A549 (cell line): ENCODE data around the gene NALCN. TPM values are rescaled to one million over a fixed set of nuclear protein-coding genes. Genes with fewer than 3 reads are reported as not detected.

Source experiments
- ATAC-seq, 2 experiments: fragments of 200-7000 bp in 1 of 2; fragments of >200 bp in 1 of 2; cut with Nextera tagmentation in 1 of 2; cut with Tn5 transposase in 1 of 2; 3 replicates each; pipeline versions ENCODE4 v1.8.0 to v1.9.1; 2018 to 2020; ENCODE audit warnings: mild to moderate bottlenecking in 1 of 2, moderate library complexity in 1 of 2
- CTCF ChIA-PET: fragments of 300-600 bp; sonication (Branson Sonifier 250); formaldehyde crosslinking; extraction: SDS; loops from one replicate; lab custom pipeline; 2021; ENCODE audit warnings: antibody characterized with exemption, inconsistent platforms; lab: Yijun Ruan, JAX
- POLR2A ChIA-PET: fragments of 350-600 bp; formaldehyde crosslinking; extraction: SDS; loops from one replicate; lab custom pipeline; 2021; ENCODE audit warnings: antibody characterized with exemption, inconsistent platforms; lab: Yijun Ruan, JAX
- DNase-seq, 2 experiments: peaks; one replicate each; pipeline versions ENCODE4 v3.0.0 to v3.0.0-alpha.2; 2011 to 2016; ENCODE audit warnings: low read depth in 1 of 2, low spot score in 1 of 2
- FAIRE-seq: peaks from 2 replicates; lab custom pipeline; 2011; peaks lifted over from hg19 to GRCh38; lab: Jason Lieb, UNC
- H3K27ac ChIP-seq, 2 experiments: fragments of >200 bp; sonication (Bioruptor Twin); formaldehyde crosslinking; 3 replicates each; pipeline ENCODE4 v1.5.1; 2016 to 2017
- H3K4me1 ChIP-seq: fragments of >200 bp; sonication (Bioruptor Twin); formaldehyde crosslinking; 3 replicates; pipeline ENCODE4 v1.6.1; 2016
- H3K4me2 ChIP-seq: fragments of >200 bp; sonication (Bioruptor Twin); formaldehyde crosslinking; 3 replicates; pipeline ENCODE4 v1.6.1; 2016
- H3K4me3 ChIP-seq: fragments of >200 bp; sonication (Bioruptor Twin); formaldehyde crosslinking; 3 replicates; pipeline ENCODE4 v1.5.1; 2016
- H3K9me3 ChIP-seq: fragments of >200 bp; sonication (Bioruptor Twin); formaldehyde crosslinking; 3 replicates; pipeline ENCODE4 v1.6.1; 2016
- BHLHE40 ChIP-seq: IDR thresholded peaks from 2 replicates; pipeline ENCODE4 v1.6.1; 2012; ENCODE audit warnings: low read depth, low read length, inconsistent platforms
- CHD4 ChIP-seq: fragments of 200-600 bp; sonication (generic); IDR thresholded peaks from 2 replicates; pipeline ENCODE4 v1.6.1; 2016; ENCODE audit warnings: antibody characterized with exemption, mild to moderate bottlenecking, borderline replicate concordance
- EHF ChIP-seq: fragments of 250-450 bp; sonication (Bioruptor Pico); IDR thresholded peaks from 2 replicates; pipeline ENCODE4 v1.5.0; 2020; ENCODE audit warnings: mild to moderate bottlenecking
- EHMT2 ChIP-seq: fragments of 200-600 bp; sonication (generic); IDR thresholded peaks from 2 replicates; pipeline ENCODE4 v1.6.1; 2016; ENCODE audit warnings: antibody characterized with exemption, low read depth, mild to moderate bottlenecking, moderate library complexity
- FOSL2 ChIP-seq, 2 experiments: fragments of 450-650 bp in 1 of 2; fragments of >200 bp in 1 of 2; sonication (Bioruptor Twin) in 1 of 2; formaldehyde crosslinking; IDR thresholded peaks; 2 replicates each; pipeline versions ENCODE4 v1.5.0 to v1.6.1; 2016 to 2020; ENCODE audit warnings: mild to moderate bottlenecking in 1 of 2, moderate library complexity in 1 of 2
- GATA3 ChIP-seq: IDR thresholded peaks from 2 replicates; pipeline ENCODE4 v1.6.1; 2012; ENCODE audit warnings: borderline replicate concordance
- HOXA7 ChIP-seq: fragments of 250-450 bp; sonication (Bioruptor Pico); IDR thresholded peaks from 2 replicates; pipeline ENCODE4 v1.5.0; 2020; ENCODE audit warnings: mild to moderate bottlenecking, moderate library complexity
- MAZ ChIP-seq: fragments of 150-350 bp; IDR thresholded peaks from 2 replicates; pipeline ENCODE4 v1.6.1; 2014; ENCODE audit warnings: antibody characterized with exemption, low read depth, low read length, borderline replicate concordance
- MYC ChIP-seq: IDR thresholded peaks from 2 replicates; pipeline ENCODE4 v1.6.1; 2012; ENCODE audit warnings: mild to moderate bottlenecking, inconsistent platforms, low read length, improper control_type of control experiment, borderline replicate concordance
- NR3C1 ChIP-seq: fragments of >200 bp; sonication (Bioruptor Twin); formaldehyde crosslinking; IDR thresholded peaks from 3 replicates; pipeline ENCODE4 v1.6.1; 2017
- PHF8 ChIP-seq: fragments of 200-600 bp; sonication (generic); IDR thresholded peaks from 2 replicates; pipeline ENCODE4 v1.6.1; 2016; ENCODE audit warnings: low read depth, mild to moderate bottlenecking, antibody characterized with exemption, moderate library complexity, borderline replicate concordance
- POLR2A ChIP-seq: IDR thresholded peaks from 2 replicates; pipeline ENCODE4 v1.6.1; 2012; ENCODE audit warnings: mild to moderate bottlenecking, low read length
- RAD21 ChIP-seq, 2 experiments: fragments of >200 bp in 1 of 2; sonication (Bioruptor Twin) in 1 of 2; formaldehyde crosslinking in 1 of 2; IDR thresholded peaks in 1 of 2; conservative IDR thresholded peaks in 1 of 2; 2 replicates in 1 of 2; 3 replicates in 1 of 2; pipeline ENCODE4 v1.6.1; 2012 to 2018; ENCODE audit warnings: inconsistent platforms in 1 of 2
- RCOR1 ChIP-seq: fragments of 150-350 bp; IDR thresholded peaks from 2 replicates; pipeline ENCODE4 v1.6.1; 2014; ENCODE audit warnings: antibody characterized with exemption, low read length, low read depth
- TFCP2L1 ChIP-seq: fragments of 250-450 bp; sonication (Bioruptor Pico); IDR thresholded peaks from 2 replicates; pipeline ENCODE4 v1.5.0; 2021; ENCODE audit warnings: mild to moderate bottlenecking
- TP53 ChIP-seq: fragments of 250-450 bp; sonication (Bioruptor Pico); IDR thresholded peaks from 2 replicates; pipeline ENCODE4 v1.5.0; 2021; ENCODE audit warnings: mild to moderate bottlenecking, moderate library complexity
- WGBS: methylation state at CpG from one replicate; pipeline ENCODE4 v1.1.6; 2017; ENCODE audit errors: missing lambda C conversion rate; 5-methylcytosine and 5-hydroxymethylcytosine counted together
- polyA plus RNA-seq, 4 experiments: library from polyadenylated mRNA; depleted of rRNA in 3 of 4; stranded (reverse); fragments of >200 nt; fragmentation: RNase III in 1 of 4; extraction: RNeasy Plus Mini Kit Qiagen cat#74134 plus additional on column Dnase treatment in 1 of 4; gene quantifications; 2 replicates in 3 of 4; 3 replicates in 1 of 4; pipeline ENCODE4 v1.2.3, GENCODE V29; 2011 to 2017
- TF ChIP-seq, protein P1 (sequence below): fragments of 200-600 bp; sonication (generic); IDR thresholded peaks from 2 replicates; pipeline ENCODE4 v1.6.1; 2016; ENCODE audit warnings: antibody characterized with exemption, mild to moderate bottlenecking, moderate library complexity
- TF ChIP-seq, protein P2 (sequence below): fragments of 450-650 bp; IDR thresholded peaks from 2 replicates; pipeline ENCODE4 v1.6.1; 2014; ENCODE audit warnings: antibody characterized with exemption
- TF ChIP-seq, protein P3 (sequence below): fragments of 150-350 bp; IDR thresholded peaks from 2 replicates; pipeline ENCODE4 v1.6.1; 2014; ENCODE audit warnings: low read depth, mild to moderate bottlenecking, low read length
- TF ChIP-seq, protein P4 (sequence below): fragments of 250-450 bp; sonication (Bioruptor Pico); IDR thresholded peaks from 2 replicates; pipeline ENCODE4 v1.5.0; 2020; ENCODE audit warnings: low read depth, mild to moderate bottlenecking, moderate library complexity
- TF ChIP-seq, protein P5 (sequence below): fragments of >200 bp; sonication (Bioruptor Twin); formaldehyde crosslinking; IDR thresholded peaks from 3 replicates; pipeline ENCODE4 v1.6.1; 2016

NALCN gene
- polyA plus RNA-seq, 2 of the 4 experiments (the other 2 are of a cell fraction), result 1.8 to 4.9 TPM

DNA sequence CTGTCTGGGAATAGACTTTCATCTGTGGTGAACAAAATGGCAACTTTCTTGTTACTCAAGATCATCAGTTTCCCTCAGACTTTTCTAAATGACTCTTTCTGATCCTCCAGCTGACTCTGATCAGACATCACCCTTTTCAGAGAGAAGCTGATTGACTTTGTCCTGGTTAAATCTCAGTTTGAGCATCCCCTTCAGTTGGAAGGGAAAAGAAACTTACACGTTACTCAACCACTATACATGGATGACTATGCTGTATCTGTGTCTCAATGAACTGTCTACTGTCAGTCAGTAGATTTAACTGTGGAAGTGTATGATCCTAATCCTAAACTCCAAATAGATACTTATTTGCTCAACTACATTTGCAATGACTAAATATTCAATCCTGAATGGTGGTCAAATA, 118.5 kb downstream of the NALCN start:
- POLR2A ChIA-PET, result no interaction called here
- H3K9me3 ChIP-seq, result no peaks in the 10 kb centered on the region
- H3K4me2 ChIP-seq, result no peak overlapping the region
- no peak overlapping the region for H3K27ac ChIP-seq
- TF ChIP-seq TP53 (CRISPR knock-in tag) (no peak), TFCP2L1 (no peak), RAD21 (conservative IDR thresholded peaks at IDR 0.05 in 1 of 2, IDR thresholded peaks at IDR 0.05 in 1 of 2) (no peak), BHLHE40 (no peak), PHF8 (no peak), MYC (no peak), EHF (CRISPR knock-in tag) (no peak), FOSL2 (IDR thresholded peaks at IDR 0.05) (no peak), FOSL2 (CRISPR knock-in tag; IDR thresholded peaks at IDR 0.05) (no peak), CHD4 (no peak), POLR2A (no peak)
- TF ChIP-seq, protein P1, sequence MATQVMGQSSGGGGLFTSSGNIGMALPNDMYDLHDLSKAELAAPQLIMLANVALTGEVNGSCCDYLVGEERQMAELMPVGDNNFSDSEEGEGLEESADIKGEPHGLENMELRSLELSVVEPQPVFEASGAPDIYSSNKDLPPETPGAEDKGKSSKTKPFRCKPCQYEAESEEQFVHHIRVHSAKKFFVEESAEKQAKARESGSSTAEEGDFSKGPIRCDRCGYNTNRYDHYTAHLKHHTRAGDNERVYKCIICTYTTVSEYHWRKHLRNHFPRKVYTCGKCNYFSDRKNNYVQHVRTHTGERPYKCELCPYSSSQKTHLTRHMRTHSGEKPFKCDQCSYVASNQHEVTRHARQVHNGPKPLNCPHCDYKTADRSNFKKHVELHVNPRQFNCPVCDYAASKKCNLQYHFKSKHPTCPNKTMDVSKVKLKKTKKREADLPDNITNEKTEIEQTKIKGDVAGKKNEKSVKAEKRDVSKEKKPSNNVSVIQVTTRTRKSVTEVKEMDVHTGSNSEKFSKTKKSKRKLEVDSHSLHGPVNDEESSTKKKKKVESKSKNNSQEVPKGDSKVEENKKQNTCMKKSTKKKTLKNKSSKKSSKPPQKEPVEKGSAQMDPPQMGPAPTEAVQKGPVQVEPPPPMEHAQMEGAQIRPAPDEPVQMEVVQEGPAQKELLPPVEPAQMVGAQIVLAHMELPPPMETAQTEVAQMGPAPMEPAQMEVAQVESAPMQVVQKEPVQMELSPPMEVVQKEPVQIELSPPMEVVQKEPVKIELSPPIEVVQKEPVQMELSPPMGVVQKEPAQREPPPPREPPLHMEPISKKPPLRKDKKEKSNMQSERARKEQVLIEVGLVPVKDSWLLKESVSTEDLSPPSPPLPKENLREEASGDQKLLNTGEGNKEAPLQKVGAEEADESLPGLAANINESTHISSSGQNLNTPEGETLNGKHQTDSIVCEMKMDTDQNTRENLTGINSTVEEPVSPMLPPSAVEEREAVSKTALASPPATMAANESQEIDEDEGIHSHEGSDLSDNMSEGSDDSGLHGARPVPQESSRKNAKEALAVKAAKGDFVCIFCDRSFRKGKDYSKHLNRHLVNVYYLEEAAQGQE, result no peak
- TF ChIP-seq, protein P2, sequence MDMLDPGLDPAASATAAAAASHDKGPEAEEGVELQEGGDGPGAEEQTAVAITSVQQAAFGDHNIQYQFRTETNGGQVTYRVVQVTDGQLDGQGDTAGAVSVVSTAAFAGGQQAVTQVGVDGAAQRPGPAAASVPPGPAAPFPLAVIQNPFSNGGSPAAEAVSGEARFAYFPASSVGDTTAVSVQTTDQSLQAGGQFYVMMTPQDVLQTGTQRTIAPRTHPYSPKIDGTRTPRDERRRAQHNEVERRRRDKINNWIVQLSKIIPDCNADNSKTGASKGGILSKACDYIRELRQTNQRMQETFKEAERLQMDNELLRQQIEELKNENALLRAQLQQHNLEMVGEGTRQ, result no peak
- no peak overlapping the region for H3K4me3 ChIP-seq
- ATAC-seq (no peak), FAIRE-seq (no peak), DNase-seq (no peak)
- CTCF ChIA-PET, result interaction anchor here (0.9 kb wide), 1 partner anchor 176 kb away, joined by 3 read pairs; no protein-coding TSS in a partner anchor
- no peaks in the 10 kb centered on the region for H3K4me1 ChIP-seq
- WGBS, result 93% methylated on average over 1 of the region's 1 CpG

DNA sequence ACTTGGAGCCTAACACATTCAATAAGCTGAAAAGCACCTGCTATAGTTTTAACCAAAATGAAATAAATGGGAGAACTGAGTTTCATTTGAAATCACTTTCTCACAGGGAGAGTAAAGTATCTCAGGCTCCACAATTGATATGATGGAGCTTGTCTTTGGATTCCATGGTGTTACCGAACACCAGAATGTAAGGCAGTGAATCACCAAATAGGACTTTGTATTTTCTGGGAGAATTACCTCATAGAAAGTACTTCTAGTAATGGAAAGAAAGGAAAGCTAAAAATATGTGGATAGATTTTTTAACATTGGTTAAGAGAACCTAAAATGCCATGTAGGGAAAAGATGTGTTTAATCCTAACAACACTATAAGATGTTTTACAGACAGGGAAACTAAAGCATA, 123.6 kb downstream of the NALCN start:
- Histone ChIP-seq H3K4me3 (no peak overlapping the region), H3K4me2 (no peak overlapping the region), H3K27ac (no peak overlapping the region)
- FAIRE-seq (no peak), DNase-seq (no peak)
- TF ChIP-seq RCOR1, result no peak
- TF ChIP-seq MAZ, result no peak
- no peak for TF ChIP-seq POLR2A
- TF ChIP-seq, all 56 proteins: peak for 0
- no peaks in the 10 kb centered on the region for H3K9me3 ChIP-seq
- ATAC-seq, result no peak
- WGBS, result 80% methylated on average over 1 of the region's 1 CpG
- ChIA-PET CTCF (no interaction called here), POLR2A (no interaction called here)
- no peaks in the 10 kb centered on the region for H3K4me1 ChIP-seq

DNA sequence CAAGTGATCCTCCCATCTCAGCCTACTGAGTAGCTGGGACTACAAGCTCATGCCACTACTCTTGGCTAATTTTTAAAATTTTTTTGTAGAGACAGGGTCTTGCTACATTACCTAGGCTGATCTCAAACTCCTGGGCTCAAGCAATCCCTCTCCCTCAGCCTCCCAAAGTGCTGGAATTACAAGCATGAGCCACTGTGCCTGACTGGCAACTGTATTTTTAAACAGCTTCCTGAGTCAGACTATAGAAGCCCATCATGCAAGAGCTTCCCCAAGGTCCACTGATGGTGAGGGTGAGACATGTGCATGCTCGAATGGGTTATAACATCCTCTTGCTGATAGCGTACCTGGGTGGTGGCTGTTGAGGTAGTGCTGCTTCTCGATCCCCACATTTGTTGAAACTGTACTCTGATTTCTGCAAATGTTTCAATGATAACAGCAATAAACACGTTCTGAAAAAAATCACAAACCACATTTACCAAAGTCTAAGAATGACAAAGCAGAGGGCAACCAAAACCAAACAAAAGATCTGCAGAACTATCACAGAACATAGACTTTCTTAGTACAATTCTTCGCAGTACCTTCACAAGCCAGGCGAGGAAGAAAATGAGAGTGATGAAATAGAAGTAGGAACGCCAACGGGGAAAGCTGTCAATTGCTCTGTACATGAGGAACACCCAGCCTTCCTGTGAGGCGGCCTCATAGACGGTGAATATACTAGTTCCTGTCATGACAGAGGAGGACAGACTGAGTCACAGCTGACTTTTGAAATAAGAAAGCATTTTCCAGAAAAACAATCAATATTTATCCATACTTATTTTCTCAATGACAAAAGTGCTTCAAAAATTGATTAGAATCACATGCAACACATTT, 124.4 kb downstream of the NALCN start:
- H3K27ac ChIP-seq, result no peak overlapping the region
- POLR2A ChIA-PET, result no interaction called here
- WGBS, result 85% methylated on average over 10 of the region's 10 CpGs
- no peak for ATAC-seq
- no peak overlapping the region for H3K4me3 ChIP-seq
- CTCF ChIA-PET, result no interaction called here
- no peak for DNase-seq
- FAIRE-seq, result no peak
- TF ChIP-seq, protein P3, sequence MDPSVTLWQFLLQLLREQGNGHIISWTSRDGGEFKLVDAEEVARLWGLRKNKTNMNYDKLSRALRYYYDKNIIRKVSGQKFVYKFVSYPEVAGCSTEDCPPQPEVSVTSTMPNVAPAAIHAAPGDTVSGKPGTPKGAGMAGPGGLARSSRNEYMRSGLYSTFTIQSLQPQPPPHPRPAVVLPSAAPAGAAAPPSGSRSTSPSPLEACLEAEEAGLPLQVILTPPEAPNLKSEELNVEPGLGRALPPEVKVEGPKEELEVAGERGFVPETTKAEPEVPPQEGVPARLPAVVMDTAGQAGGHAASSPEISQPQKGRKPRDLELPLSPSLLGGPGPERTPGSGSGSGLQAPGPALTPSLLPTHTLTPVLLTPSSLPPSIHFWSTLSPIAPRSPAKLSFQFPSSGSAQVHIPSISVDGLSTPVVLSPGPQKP, result no peak
- TF ChIP-seq, protein P4, sequence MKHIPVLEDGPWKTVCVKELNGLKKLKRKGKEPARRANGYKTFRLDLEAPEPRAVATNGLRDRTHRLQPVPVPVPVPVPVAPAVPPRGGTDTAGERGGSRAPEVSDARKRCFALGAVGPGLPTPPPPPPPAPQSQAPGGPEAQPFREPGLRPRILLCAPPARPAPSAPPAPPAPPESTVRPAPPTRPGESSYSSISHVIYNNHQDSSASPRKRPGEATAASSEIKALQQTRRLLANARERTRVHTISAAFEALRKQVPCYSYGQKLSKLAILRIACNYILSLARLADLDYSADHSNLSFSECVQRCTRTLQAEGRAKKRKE (CRISPR knock-in tag), result no peak
- TF ChIP-seq NR3C1 (no peak), EHF (CRISPR knock-in tag) (no peak), HOXA7 (CRISPR knock-in tag) (no peak), EHMT2 (no peak), GATA3 (no peak), BHLHE40 (no peak)
- TF ChIP-seq, protein P5, sequence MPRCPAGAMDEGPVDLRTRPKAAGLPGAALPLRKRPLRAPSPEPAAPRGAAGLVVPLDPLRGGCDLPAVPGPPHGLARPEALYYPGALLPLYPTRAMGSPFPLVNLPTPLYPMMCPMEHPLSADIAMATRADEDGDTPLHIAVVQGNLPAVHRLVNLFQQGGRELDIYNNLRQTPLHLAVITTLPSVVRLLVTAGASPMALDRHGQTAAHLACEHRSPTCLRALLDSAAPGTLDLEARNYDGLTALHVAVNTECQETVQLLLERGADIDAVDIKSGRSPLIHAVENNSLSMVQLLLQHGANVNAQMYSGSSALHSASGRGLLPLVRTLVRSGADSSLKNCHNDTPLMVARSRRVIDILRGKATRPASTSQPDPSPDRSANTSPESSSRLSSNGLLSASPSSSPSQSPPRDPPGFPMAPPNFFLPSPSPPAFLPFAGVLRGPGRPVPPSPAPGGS, result no peak
- H3K4me2 ChIP-seq, result no peak overlapping the region
- H3K9me3 ChIP-seq, result no peaks in the 10 kb centered on the region
- H3K4me1 ChIP-seq, result no peaks in the 10 kb centered on the region
